ENCODE measurements around the gene CPLX1. TPM values are rescaled to one million over a fixed set of nuclear protein-coding genes. Genes with fewer than 3 reads are reported as not detected.
A peak's percentile ranks its signal among the peaks of the same experiment; 100 is the strongest.

Gene CPLX1
- total RNA-seq, 5 donors from 2014 or later (not counting 1 experiment from before 2014, with no cell fraction given) = 0.73 to 2.6 (median 1.2) TPM

GRCh38 chr4:788006-788635 is 37.8 kb downstream of the CPLX1 start:
- no peak for ATAC-seq (replicated peaks in 1 of 4)
- H3K36me3 ChIP-seq (ENCODE audit: control insufficient read depth in 2 of 2, extremely low read depth in 1 of 2, insufficient read depth in 1 of 2, low read length in 1 of 2) = no peaks in the 10 kb centered on the region
- Mint-ChIP-seq H3K9me3 (no peaks in the 10 kb centered on the region), H3K27ac (no peak overlapping the region), H3K4me3 (no peak overlapping the region), H3K36me3 (no peaks in the 10 kb centered on the region), H3K27me3 (peaks cover 26 to 34% of the 10 kb centered on the region in 2 donors), H3K4me1 (peaks cover 18 to 19% (median 18%) of the 10 kb centered on the region in 3 donors)
- CTCF ChIA-PET = no interaction called here
- POLR2A ChIA-PET = no interaction called here
- no peak overlapping the region for H3K27ac ChIP-seq (ENCODE audit: low read length)
- no peaks in the 10 kb centered on the region for H3K9me3 ChIP-seq
- H3K4me1 ChIP-seq (ENCODE audit: control insufficient read depth in 1 of 2, extremely low read depth in 1 of 2, insufficient read depth in 2 of 2, low read length in 2 of 2) = peaks cover 3 to 38% of the 10 kb centered on the region in 2 experiments
- H3K27me3 ChIP-seq (replicated peaks in 1 of 2; ENCODE audit: control insufficient read depth in 2 of 2, extremely low read depth in 1 of 2, insufficient read depth in 2 of 2, low read length in 1 of 2) = peaks cover 0 to 88% of the 10 kb centered on the region in 2 experiments
- WGBS (ENCODE audit: insufficient coverage) = 88% methylated on average over 14 of the region's 19 CpGs
- H3K4me3 ChIP-seq (ENCODE audit: control insufficient read depth in 1 of 2, extremely low read depth in 1 of 2, low read length in 1 of 2) = no peak overlapping the region
- no peak for DNase-seq

GRCh38 chr4:787561-787981 is 38.4 kb downstream of the CPLX1 start:
- H3K27me3 ChIP-seq (replicated peaks in 1 of 2; ENCODE audit: control insufficient read depth in 2 of 2, extremely low read depth in 1 of 2, insufficient read depth in 2 of 2, low read length in 1 of 2) = peaks cover 0 to 86% of the 10 kb centered on the region in 2 experiments
- Mint-ChIP-seq H3K27ac (no peak overlapping the region), H3K9me3 (no peaks in the 10 kb centered on the region), H3K27me3 (peaks cover 20 to 28% of the 10 kb centered on the region in 2 donors), H3K4me3 (peak overlapping the region; percentile 18 to 52 (median 26)), H3K36me3 (no peaks in the 10 kb centered on the region), H3K4me1 (peaks cover 13 to 14% (median 13%) of the 10 kb centered on the region in 3 donors)
- ChIA-PET POLR2A (no interaction called here), CTCF (no interaction called here)
- H3K27ac ChIP-seq (ENCODE audit: low read length) = no peak overlapping the region
- DNase-seq (no peak), ATAC-seq (replicated peaks in 1 of 4) (no peak)
- no peaks in the 10 kb centered on the region for H3K9me3 ChIP-seq
- no peaks in the 10 kb centered on the region for H3K36me3 ChIP-seq (ENCODE audit: control insufficient read depth in 2 of 2, extremely low read depth in 1 of 2, insufficient read depth in 1 of 2, low read length in 1 of 2)
- peaks cover 0 to 34% of the 10 kb centered on the region in 2 experiments for H3K4me1 ChIP-seq (ENCODE audit: control insufficient read depth in 1 of 2, extremely low read depth in 1 of 2, insufficient read depth in 2 of 2, low read length in 2 of 2)
- H3K4me3 ChIP-seq (ENCODE audit: control insufficient read depth in 1 of 2, extremely low read depth in 1 of 2, low read length in 1 of 2) = no peak overlapping the region
- WGBS (ENCODE audit: insufficient coverage) = 37% methylated on average over 4 of the region's 16 CpGs

DNA sequence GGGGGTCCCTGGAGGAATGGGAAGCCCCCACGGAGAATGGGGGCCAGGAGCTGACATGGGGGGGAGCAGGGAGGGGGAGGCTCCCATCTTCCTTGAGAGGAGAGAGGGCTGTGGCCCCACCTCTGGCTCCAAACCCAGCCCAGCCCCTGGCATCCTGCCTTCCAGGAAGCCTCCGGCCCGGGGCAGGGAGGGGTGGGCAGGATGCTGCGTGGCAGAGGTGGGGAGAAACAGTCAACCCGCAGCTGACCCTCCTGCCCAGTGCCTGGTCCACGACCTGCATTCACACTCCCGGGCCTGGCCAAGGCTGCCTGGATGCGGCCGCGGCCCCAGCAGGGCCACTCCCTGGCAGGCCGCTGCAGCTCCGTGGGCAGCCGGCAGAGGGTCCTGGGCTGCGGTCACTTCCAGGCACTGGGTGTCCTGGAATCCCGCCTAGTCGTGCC is 39.0 kb downstream of the CPLX1 start:
- H3K4me3 ChIP-seq (ENCODE audit: control insufficient read depth in 1 of 2, extremely low read depth in 1 of 2, low read length in 1 of 2) = no peak overlapping the region
- CTCF ChIA-PET = no interaction called here

GRCh38 chr4:786074-786741 is 39.7 kb downstream of the CPLX1 start:
- WGBS (ENCODE audit: insufficient coverage) = 13% methylated on average over 63 of the region's 72 CpGs
- Histone ChIP-seq H3K4me3 (ENCODE audit: control insufficient read depth in 1 of 2, extremely low read depth in 1 of 2, low read length in 1 of 2) (no peak overlapping the region), H3K9me3 (no peaks in the 10 kb centered on the region), H3K4me1 (ENCODE audit: control insufficient read depth in 1 of 2, extremely low read depth in 1 of 2, insufficient read depth in 2 of 2, low read length in 2 of 2) (peaks cover 2 to 31% of the 10 kb centered on the region in 2 experiments), H3K27ac (ENCODE audit: low read length) (no peak overlapping the region), H3K36me3 (ENCODE audit: control insufficient read depth in 2 of 2, extremely low read depth in 1 of 2, insufficient read depth in 1 of 2, low read length in 1 of 2) (no peaks in the 10 kb centered on the region), H3K27me3 (replicated peaks in 1 of 2; ENCODE audit: control insufficient read depth in 2 of 2, extremely low read depth in 1 of 2, insufficient read depth in 2 of 2, low read length in 1 of 2) (peaks cover 0 to 73% of the 10 kb centered on the region in 2 experiments)
- peak overlapping the region in 1 of 3 donors; percentile 63 for H3K4me3 Mint-ChIP-seq
- H3K27me3 Mint-ChIP-seq = peaks cover 20 to 28% of the 10 kb centered on the region in 2 donors
- H3K4me1 Mint-ChIP-seq = peaks cover 16 to 20% (median 18%) of the 10 kb centered on the region in 3 donors
- POLR2A ChIA-PET = interaction anchor here in 1 of 2 donors (0.7 kb wide), 1 partner anchor 224 kb away, joined by 3 read pairs; no protein-coding TSS in a partner anchor
- no peak overlapping the region for H3K27ac Mint-ChIP-seq
- ATAC-seq (replicated peaks in 1 of 4) = no peak
- CTCF ChIA-PET = interaction anchor here in 1 of 2 donors (0.6 kb wide), 1 partner anchor 43 kb away, joined by 4 read pairs; no protein-coding TSS in a partner anchor
- H3K9me3 Mint-ChIP-seq = no peaks in the 10 kb centered on the region
- no peak for DNase-seq
- no peaks in the 10 kb centered on the region for H3K36me3 Mint-ChIP-seq

More for the DNA sequence above, 39.0 kb downstream of the CPLX1 start:
- POLR2A ChIA-PET = no interaction called here
- Mint-ChIP-seq H3K4me1 (peaks cover 16 to 20% (median 18%) of the 10 kb centered on the region in 3 donors), H3K36me3 (no peaks in the 10 kb centered on the region), H3K4me3 (peak overlapping the region in 1 of 3 donors; percentile 52), H3K9me3 (no peaks in the 10 kb centered on the region), H3K27ac (no peak overlapping the region), H3K27me3 (peaks cover 20 to 28% of the 10 kb centered on the region in 2 donors)
- H3K27me3 ChIP-seq (replicated peaks in 1 of 2; ENCODE audit: control insufficient read depth in 2 of 2, extremely low read depth in 1 of 2, insufficient read depth in 2 of 2, low read length in 1 of 2) = peaks cover 0 to 80% of the 10 kb centered on the region in 2 experiments
- no peaks in the 10 kb centered on the region for H3K36me3 ChIP-seq (ENCODE audit: control insufficient read depth in 2 of 2, extremely low read depth in 1 of 2, insufficient read depth in 1 of 2, low read length in 1 of 2)
- DNase-seq = no peak
- H3K9me3 ChIP-seq = no peaks in the 10 kb centered on the region
- peaks cover 2 to 34% of the 10 kb centered on the region in 2 experiments for H3K4me1 ChIP-seq (ENCODE audit: control insufficient read depth in 1 of 2, extremely low read depth in 1 of 2, insufficient read depth in 2 of 2, low read length in 2 of 2)
- 37% methylated on average over 15 of the region's 16 CpGs for WGBS (ENCODE audit: insufficient coverage)
- no peak for ATAC-seq (replicated peaks in 1 of 4)
- H3K27ac ChIP-seq (ENCODE audit: low read length) = no peak overlapping the region

- H3K27me3 ChIP-seq (replicated peaks in 1 of 2; ENCODE audit: control insufficient read depth in 2 of 2, extremely low read depth in 1 of 2, insufficient read depth in 2 of 2, low read length in 1 of 2) = peaks cover 0 to 72% of the 10 kb centered on the region in 2 experiments
- POLR2A ChIA-PET = no interaction called here
- H3K4me1 Mint-ChIP-seq = peaks cover 20 to 23% (median 20%) of the 10 kb centered on the region in 3 donors
- CTCF ChIA-PET = no interaction called here
- peak overlapping the region in 1 of 2 donors; percentile 29 for H3K4me3 ChIP-seq (ENCODE audit: control insufficient read depth in 1 of 2, extremely low read depth in 1 of 2, low read length in 1 of 2)
- ATAC-seq (replicated peaks in 1 of 4) = no peak
- no peak overlapping the region for H3K27ac Mint-ChIP-seq
- H3K4me3 Mint-ChIP-seq = peak overlapping the region in 2 of 3 donors; percentile 41 to 63
- H3K27me3 Mint-ChIP-seq = peaks cover 16 to 25% of the 10 kb centered on the region in 2 donors
- DNase-seq = no peak
- no peaks in the 10 kb centered on the region for H3K36me3 Mint-ChIP-seq
- no peaks in the 10 kb centered on the region for H3K9me3 Mint-ChIP-seq
- WGBS (ENCODE audit: insufficient coverage) = 13% methylated on average over 45 of the region's 57 CpGs
- H3K4me1 ChIP-seq (ENCODE audit: control insufficient read depth in 1 of 2, extremely low read depth in 1 of 2, insufficient read depth in 2 of 2, low read length in 2 of 2) = peaks cover 7 to 38% of the 10 kb centered on the region in 2 experiments
- no peak overlapping the region for H3K27ac ChIP-seq (ENCODE audit: low read length)
- no peaks in the 10 kb centered on the region for H3K9me3 ChIP-seq
- no peaks in the 10 kb centered on the region for H3K36me3 ChIP-seq (ENCODE audit: control insufficient read depth in 2 of 2, extremely low read depth in 1 of 2, insufficient read depth in 1 of 2, low read length in 1 of 2)
These were observed 40.4 kb downstream of the CPLX1 start for GRCh38 chr4:785332-786073.

All from T-cell (primary cell).